Lower leg skin (tissue), 3 donors: Measurements from ENCODE around the gene RNF224.

Experiments used
- POLR2A ChIP-seq, 2 donors: fragments of 450-650 bp; IDR thresholded peaks; one replicate each; pipeline ENCODE4 v1.6.1; 2016 to 2017; ENCODE audit warnings: antibody characterized with exemption in 2 of 2, mild to moderate bottlenecking in 1 of 2, moderate library complexity in 1 of 2
- TF ChIP-seq, protein P1 (sequence below), 3 donors: fragments of 450-650 bp; IDR thresholded peaks; one replicate each; pipeline ENCODE4 v1.5.1; 2016; ENCODE audit warnings: antibody characterized with exemption in 3 of 3, mild to moderate bottlenecking in 3 of 3, moderate library complexity in 2 of 3

DNA sequence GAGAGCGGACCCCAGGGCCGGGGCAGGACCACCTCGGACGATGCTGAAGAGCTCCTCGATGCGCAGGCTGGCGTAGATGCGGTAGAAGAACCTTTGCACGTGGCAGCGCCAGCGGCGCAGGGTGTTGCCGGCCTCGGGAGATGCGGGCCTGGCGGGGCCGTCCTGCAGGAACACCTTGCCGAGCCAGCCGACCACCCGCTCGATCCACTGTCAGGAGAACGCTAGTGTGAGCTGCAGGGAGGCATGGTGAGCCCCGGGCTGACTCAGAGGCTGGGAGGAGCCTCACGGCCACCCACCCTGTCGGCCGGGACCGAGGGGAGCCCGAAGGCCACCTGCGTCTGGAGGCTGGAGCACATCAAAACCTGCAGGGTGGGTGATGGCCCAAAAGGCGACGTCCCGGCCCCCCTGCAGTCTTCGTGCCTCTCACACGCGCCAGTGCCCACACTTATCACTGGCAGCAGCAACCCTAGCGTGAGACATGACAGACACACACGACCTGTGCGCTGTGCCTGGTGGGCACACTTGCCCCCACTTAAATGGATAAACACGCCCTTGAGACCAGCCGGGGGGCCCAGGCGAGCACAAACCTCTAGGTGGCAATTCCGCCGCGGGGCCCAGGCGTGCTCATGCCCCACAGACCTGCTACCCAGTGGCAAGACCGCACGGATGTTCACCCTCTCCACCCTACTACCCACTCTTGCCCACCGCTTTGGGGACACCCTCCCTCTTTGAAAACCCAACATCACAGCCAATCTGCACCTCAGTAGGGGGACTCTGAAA, 42.2 kb upstream of the RNF224 start:
- TF ChIP-seq, protein P1, sequence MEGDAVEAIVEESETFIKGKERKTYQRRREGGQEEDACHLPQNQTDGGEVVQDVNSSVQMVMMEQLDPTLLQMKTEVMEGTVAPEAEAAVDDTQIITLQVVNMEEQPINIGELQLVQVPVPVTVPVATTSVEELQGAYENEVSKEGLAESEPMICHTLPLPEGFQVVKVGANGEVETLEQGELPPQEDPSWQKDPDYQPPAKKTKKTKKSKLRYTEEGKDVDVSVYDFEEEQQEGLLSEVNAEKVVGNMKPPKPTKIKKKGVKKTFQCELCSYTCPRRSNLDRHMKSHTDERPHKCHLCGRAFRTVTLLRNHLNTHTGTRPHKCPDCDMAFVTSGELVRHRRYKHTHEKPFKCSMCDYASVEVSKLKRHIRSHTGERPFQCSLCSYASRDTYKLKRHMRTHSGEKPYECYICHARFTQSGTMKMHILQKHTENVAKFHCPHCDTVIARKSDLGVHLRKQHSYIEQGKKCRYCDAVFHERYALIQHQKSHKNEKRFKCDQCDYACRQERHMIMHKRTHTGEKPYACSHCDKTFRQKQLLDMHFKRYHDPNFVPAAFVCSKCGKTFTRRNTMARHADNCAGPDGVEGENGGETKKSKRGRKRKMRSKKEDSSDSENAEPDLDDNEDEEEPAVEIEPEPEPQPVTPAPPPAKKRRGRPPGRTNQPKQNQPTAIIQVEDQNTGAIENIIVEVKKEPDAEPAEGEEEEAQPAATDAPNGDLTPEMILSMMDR (IDR thresholded peaks at IDR 0.05) = no peak
- no peak for TF ChIP-seq POLR2A (IDR thresholded peaks at IDR 0.05)
